Activated T-cell treated with anti-CD3 and anti-CD28 coated beads for 1 hour (primary cell): ENCODE results near the gene DDN.
A peak's percentile ranks its signal among the peaks of the same experiment; 100 is the strongest.

Source experiments
- DNase-seq: peaks from one replicate; pipeline ENCODE4 v3.0.0-alpha.2; 2020; ENCODE audit warnings: low read depth

The DDN gene

GRCh38 chr12:48966177-48966895 lies 32.8 kb downstream of the DDN start:
- no peak for DNase-seq

DNA sequence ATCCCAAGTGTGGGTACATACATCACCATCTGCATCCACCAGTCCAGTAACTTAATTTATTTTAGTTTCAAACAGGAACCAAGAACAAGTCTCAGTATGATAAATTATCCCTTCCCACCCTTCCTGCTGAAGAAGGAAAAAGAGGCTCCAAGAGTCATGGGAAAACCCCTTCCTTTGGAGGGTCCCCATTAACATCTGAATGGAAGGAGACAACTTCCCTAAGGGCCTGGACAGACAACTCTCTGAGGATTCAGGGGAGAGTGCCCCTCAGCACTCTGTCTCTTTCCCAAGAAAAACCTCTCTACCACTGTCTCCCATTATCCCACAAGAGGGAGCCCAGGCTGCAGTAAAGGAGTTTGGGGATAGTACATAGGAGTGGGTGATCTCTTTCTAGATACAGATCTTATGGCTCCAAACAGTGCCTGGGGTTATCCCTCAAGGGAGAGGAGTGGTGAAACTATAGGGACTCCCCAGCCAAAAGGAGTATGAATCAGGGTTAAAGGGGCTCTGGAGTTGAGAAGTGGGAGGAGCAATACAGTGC lies 33.8 kb downstream of the DDN start:
- DNase-seq, result no peak

GRCh38 chr12:48961801-48962200 lies 37.4 kb downstream of the DDN start:
- DNase-seq, result no peak

- DNase-seq, result no peak
Observed at GRCh38 chr12:48961331-48961730, 37.8 kb downstream of the DDN start.

DNA sequence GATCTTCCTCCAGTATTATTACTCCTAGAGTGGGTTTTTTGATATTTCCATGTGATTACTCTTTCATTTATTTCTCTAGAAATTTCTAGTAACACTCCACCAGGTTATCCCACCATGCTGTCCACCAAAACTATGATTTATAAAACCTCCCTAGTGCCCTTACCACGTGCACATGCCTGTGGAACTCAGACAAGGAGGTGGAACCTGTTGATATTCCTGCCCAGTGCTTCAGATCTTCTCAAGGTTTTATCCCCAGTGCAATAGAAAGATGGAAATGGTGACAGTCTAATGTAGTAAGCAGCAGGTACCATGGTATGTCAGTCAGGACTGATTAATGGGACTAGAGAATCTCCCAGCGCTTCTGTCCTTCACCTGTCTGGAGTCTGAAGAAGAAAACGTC lies 38.3 kb downstream of the DDN start:
- no peak for DNase-seq

- DNase-seq, result no peak
Observed at GRCh38 chr12:48958049-48958388, 41.2 kb downstream of the DDN start.

DNA sequence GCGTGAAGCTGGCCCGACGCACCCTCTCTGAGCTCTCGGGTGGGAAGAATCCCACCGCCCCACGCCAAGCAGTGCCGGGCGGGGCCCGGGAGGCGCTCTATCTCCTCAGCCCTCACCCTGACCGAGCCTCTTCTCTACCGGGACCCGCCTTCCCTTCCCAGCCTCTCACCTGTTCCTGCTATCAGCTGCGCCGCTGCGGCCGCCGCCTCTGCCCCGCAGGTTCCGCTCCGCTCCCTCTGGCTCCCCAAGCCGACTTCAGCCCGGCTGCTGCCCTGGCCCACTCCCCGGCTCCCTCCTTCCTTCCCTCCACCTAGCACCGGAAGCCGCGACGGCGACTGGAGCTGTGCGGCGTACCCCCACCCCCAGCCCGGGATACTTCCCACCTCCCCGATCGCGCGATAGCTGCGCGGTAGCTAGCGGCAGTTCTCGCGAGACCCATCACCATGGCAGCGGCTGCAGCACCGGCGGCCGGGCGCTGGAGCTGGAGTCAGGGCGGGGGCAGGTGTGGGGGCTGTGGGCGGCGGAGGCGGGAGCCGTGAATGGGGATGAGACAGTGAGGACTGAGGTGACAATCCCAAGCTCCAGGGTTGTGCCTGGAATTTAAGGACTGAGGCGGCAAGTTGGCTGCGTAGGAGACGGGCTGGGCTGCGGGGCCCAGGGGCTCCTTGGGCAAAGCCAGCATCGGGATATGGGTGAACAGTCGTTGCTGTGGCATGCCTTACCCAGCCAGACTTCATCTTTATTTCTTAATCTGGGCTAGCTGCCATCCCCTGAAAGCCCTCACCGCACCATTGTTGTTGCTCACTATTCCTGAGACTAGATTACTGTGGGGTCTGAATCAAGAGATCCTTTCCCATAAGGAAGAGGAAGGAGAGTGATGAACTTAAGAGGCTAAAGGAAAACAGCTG lies 41.8 kb downstream of the DDN start, which contains the start of gene ARF3:
Gene ARF3, minus strand, starts transcription at position 347 of the 908 bp plus-strand sequence. CDS start 16,392 bp downstream, outside the sequence.
- DNase-seq, result peak; percentile 89

- DNase-seq, result no peak
Observed at GRCh38 chr12:48956279-48957140, 42.7 kb downstream of the DDN start.

DNA sequence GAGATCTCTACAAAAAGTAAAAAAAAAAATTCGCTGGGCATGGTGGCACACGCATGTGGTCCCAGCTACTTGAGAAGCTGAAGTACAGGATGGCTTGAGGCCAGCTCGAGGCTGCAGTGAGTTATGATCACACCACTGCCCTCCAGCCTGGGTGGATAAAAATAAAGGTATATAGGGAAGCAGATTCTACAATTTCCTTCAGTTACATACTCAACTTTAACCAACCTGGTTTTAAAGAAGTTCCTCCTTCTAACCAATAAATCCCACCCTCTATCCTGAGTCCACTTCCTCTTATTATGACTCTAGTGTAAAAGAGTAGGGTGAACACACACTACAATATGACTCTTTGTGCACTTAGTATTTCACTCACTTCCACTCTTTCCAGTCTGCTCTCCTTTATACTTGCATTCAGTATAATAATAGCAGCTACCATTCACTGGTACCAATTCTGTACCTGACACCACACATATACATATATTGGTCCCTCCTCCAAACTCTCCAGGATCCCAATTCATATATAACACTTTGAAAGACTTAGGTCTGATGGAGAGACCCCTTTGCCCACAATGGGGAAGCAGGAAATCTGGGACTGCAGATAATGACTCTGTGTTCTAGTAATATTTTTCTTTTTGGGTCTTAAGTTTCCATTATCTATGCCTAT lies 44.2 kb downstream of the DDN start:
- no peak for DNase-seq

DNA sequence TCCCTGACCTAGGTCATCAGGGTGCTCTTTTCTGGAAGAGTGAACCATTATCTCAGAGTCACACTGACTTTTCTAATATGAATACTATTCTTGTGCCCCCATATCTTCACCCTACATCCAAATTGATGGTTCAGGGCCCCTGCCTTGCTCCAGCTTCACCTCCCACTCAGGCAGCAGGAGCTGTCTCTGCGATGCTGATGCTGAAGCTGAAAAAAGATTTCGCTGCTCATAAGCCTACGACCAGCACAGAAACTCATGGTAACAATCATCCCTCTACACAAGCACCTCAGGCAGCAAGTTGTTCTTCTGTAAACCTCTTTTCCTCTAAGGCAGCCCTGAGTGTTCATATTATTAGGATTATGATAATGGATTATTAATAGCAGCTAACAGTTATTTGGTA lies 45.1 kb downstream of the DDN start:
- no peak for DNase-seq

- no peak for DNase-seq
Observed at GRCh38 chr12:48952691-48953090, 46.5 kb downstream of the DDN start.

DNA sequence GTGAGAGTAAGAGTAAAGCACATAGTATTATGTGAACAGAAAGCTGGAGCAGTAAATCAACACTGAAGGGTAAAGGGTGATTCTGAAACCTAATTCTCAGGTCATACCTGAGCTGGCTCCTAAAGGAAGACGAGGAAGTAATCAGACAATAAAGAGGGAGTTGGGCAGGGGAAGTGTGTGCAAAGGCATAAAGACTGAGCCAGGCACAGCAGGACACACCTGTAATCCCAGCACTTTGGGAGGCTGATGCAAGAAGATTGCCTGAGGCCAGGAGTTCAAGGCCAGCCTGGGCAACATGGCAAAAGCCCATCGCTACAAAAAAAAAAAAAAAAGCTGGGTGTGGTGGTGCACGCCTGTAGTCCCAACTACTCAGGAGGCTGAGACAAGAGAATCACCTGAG lies 51.4 kb downstream of the DDN start:
- no peak for DNase-seq

DNA sequence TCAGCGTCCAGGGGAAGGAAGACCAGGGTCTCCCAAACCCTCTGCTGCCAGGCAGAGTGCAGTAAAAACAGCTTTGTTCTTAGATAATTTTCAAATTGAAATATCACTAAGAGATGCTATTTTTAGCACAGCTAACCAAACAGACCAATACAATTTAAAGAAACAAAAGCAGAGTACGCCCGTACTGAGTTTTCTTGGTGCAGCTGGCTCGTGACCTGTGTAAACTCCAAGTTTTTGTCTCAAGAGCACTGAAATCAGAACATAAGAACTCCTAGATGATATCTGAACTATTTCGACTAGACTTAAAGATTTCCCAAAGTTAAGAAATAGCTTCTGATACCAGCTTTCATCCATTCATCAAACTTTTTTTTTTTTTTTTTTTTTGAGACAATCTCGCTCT lies 52.2 kb downstream of the DDN start:
- DNase-seq, result no peak

DNA sequence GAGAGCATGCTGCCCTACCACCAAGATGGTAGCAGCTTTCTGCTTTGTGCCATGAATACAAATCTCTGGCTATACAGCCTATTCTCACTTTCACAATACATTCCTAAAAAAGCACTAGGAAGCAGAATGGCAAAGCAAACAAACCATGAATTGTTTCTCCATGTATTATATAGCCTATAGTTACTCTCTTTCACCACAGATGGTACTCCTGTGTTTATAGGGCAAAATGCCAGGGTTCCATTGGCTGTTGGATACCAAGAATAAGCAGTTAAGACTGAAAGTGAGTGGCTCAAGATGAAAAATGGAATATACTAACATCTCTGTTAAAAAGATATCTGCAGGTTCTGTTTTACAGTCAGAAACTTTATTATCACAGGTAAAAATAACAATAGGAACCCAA lies 53.0 kb downstream of the DDN start:
- DNase-seq, result no peak
